H1 (cell line): Measurements from ENCODE around the gene ZNF70. TPM values are rescaled to one million over a fixed set of nuclear protein-coding genes. Genes with fewer than 3 reads are reported as not detected.

ENCODE experiments used
- CTCF ChIA-PET: fragments of 300-600 bp; sonication (Branson Sonifier 250); formaldehyde crosslinking; loops from one replicate; lab custom pipeline; 2021; ENCODE audit not compliant: partially characterized antibody; lab: Charles Lee
- POLR2A ChIA-PET: fragments of 300-600 bp; sonication (Branson Sonifier 250); formaldehyde crosslinking; loops from one replicate; lab custom pipeline; 2021; ENCODE audit warnings: inconsistent platforms; ENCODE audit not compliant: partially characterized antibody; lab: Charles Lee
- DNase-seq, 2 experiments: peaks; one replicate each; pipeline versions ENCODE4 v3.0.0 to v3.0.0-alpha.2; 2010 to 2022; ENCODE audit warnings: low spot score in 2 of 2, low read depth in 1 of 2, mixed read lengths in 1 of 2
- FAIRE-seq: peaks from 2 replicates; lab custom pipeline; 2011; peaks lifted over from hg19 to GRCh38; lab: Jason Lieb, UNC
- H2AFZ ChIP-seq: 2 replicates; pipeline ENCODE4 v1.8.1; 2012; ENCODE audit warnings: low read length, inconsistent platforms
- H2AK5ac ChIP-seq: 2 replicates; pipeline ENCODE4 v1.6.1; 2013; ENCODE audit warnings: low read depth, low read length
- H2BK120ac ChIP-seq: replicated peaks from 2 replicates; pipeline ENCODE3; 2013; ENCODE audit warnings: low read depth, low read length, inconsistent platforms
- H2BK12ac ChIP-seq: 2 replicates; pipeline ENCODE4 v1.6.1; 2013; ENCODE audit warnings: low read depth, low read length
- H2BK15ac ChIP-seq: 2 replicates; pipeline ENCODE4 v1.6.1; 2013; ENCODE audit warnings: low read length
- H2BK20ac ChIP-seq: 2 replicates; pipeline ENCODE4 v1.6.1; 2013; ENCODE audit warnings: low read length
- H2BK5ac ChIP-seq: 2 replicates; pipeline ENCODE4 v1.6.1; 2013; ENCODE audit warnings: low read depth, low read length
- H3K14ac ChIP-seq: 2 replicates; pipeline ENCODE4 v1.6.1; 2013; ENCODE audit warnings: inconsistent platforms; ENCODE audit not compliant: insufficient read length
- H3K18ac ChIP-seq: 2 replicates; pipeline ENCODE4 v1.6.1; 2013; ENCODE audit warnings: low read length; ENCODE audit errors: extremely low read depth
- H3K23ac ChIP-seq: 2 replicates; pipeline ENCODE4 v1.6.1; 2013; ENCODE audit warnings: inconsistent platforms; ENCODE audit not compliant: insufficient read length
- H3K23me2 ChIP-seq: 2 replicates; pipeline ENCODE4 v1.6.1; 2013; ENCODE audit warnings: low read depth, low read length
- H3K27ac ChIP-seq: 2 replicates; pipeline ENCODE4 v1.6.1; 2011; ENCODE audit warnings: low read depth, low read length, inconsistent platforms
- H3K27me3 ChIP-seq, 4 experiments: replicated peaks in 1 of 4; 1 replicate in 1 of 4; 2 replicates in 3 of 4; pipeline versions ENCODE4 v1.6.1 to v1.8.1; 2011 to 2013; ENCODE audit warnings: low read length in 3 of 4, mild to moderate bottlenecking in 3 of 4, inconsistent platforms in 2 of 4, mixed read lengths in 2 of 4, moderate library complexity in 1 of 4; ENCODE audit not compliant: control insufficient read depth in 3 of 4, insufficient read depth in 3 of 4; ENCODE audit errors: extremely low read depth in 1 of 4
- H3K36me3 ChIP-seq, 4 experiments: 2 replicates each; pipeline versions ENCODE4 v1.6.1 to v1.8.1; 2011 to 2013; ENCODE audit warnings: mild to moderate bottlenecking in 4 of 4, low read length in 3 of 4, moderate library complexity in 2 of 4, control low read depth in 1 of 4, inconsistent platforms in 1 of 4; ENCODE audit not compliant: insufficient read depth in 4 of 4, control insufficient read depth in 2 of 4
- H3K4ac ChIP-seq: replicated peaks from 2 replicates; pipeline ENCODE3; 2013; ENCODE audit warnings: low read length, low read depth, mixed read lengths, inconsistent platforms; ENCODE audit not compliant: insufficient read length
- H3K4me1 ChIP-seq, 4 experiments: replicated peaks in 1 of 4; 1 replicate in 1 of 4; 2 replicates in 3 of 4; pipeline versions ENCODE4 v1.6.1 to v1.8.1; 2011 to 2013; ENCODE audit warnings: low read length in 3 of 4, inconsistent platforms in 2 of 4, mixed read lengths in 1 of 4; ENCODE audit not compliant: insufficient read depth in 4 of 4, control insufficient read depth in 3 of 4
- H3K4me2 ChIP-seq, 2 experiments: 2 replicates each; pipeline versions ENCODE4 v1.6.1 to v1.8.1; 2011 to 2013; ENCODE audit warnings: low read depth in 2 of 2, low read length in 2 of 2, control low read depth in 1 of 2, inconsistent platforms in 1 of 2, mild to moderate bottlenecking in 1 of 2; ENCODE audit not compliant: insufficient read depth in 1 of 2
- H3K4me3 ChIP-seq, 4 experiments: fragments of 200-600, 300-600 bp in 1 of 4; sonication (generic), shearing (Covaris generic), sonication (Bioruptor Twin) in 1 of 4; 2 replicates each; pipeline versions ENCODE4 v1.5.1 to v1.8.1; 2011 to 2016; ENCODE audit warnings: low read length in 4 of 4, low read depth in 3 of 4, control low read depth in 2 of 4, inconsistent platforms in 2 of 4, mild to moderate bottlenecking in 2 of 4, mixed read lengths in 1 of 4, moderate library complexity in 1 of 4; ENCODE audit not compliant: insufficient read depth in 2 of 4; ENCODE audit errors: extremely low read depth in 1 of 4
- H3K56ac ChIP-seq: replicated peaks from 2 replicates; pipeline ENCODE3; 2013; ENCODE audit warnings: low read depth, mild to moderate bottlenecking, mixed read lengths, low read length, inconsistent platforms; ENCODE audit not compliant: insufficient read length
- H3K79me1 ChIP-seq: 2 replicates; pipeline ENCODE4 v1.6.1; 2013; ENCODE audit warnings: low read depth, low read length, control low read depth
- H3K79me2 ChIP-seq, 2 experiments: 2 replicates each; pipeline versions ENCODE4 v1.6.1 to v1.8.1; 2012 to 2013; ENCODE audit warnings: low read length in 2 of 2, mild to moderate bottlenecking in 2 of 2, inconsistent platforms in 1 of 2; ENCODE audit not compliant: insufficient read depth in 2 of 2, control insufficient read depth in 1 of 2
- H3K9ac ChIP-seq, 4 experiments: replicated peaks in 1 of 4; 1 replicate in 1 of 4; 2 replicates in 3 of 4; pipeline versions ENCODE4 v1.6.1 to v1.8.1; 2011 to 2013; ENCODE audit warnings: low read depth in 3 of 4, low read length in 3 of 4, control low read depth in 2 of 4, mild to moderate bottlenecking in 2 of 4, moderate library complexity in 2 of 4, inconsistent platforms in 1 of 4; ENCODE audit errors: extremely low read depth in 1 of 4
- H3K9me3 ChIP-seq, 2 experiments: 2 replicates each; pipeline versions ENCODE4 v1.6.1 to v1.8.1; 2012 to 2013; ENCODE audit warnings: mild to moderate bottlenecking in 2 of 2, moderate library complexity in 2 of 2, control low read depth in 1 of 2, inconsistent platforms in 1 of 2, low read depth in 1 of 2, low read length in 1 of 2, mixed read lengths in 1 of 2; ENCODE audit not compliant: insufficient read depth in 2 of 2
- H4K20me1 ChIP-seq, 2 experiments: replicated peaks in 1 of 2; 2 replicates each; pipeline versions ENCODE3 to v1.8.1; 2011 to 2013; ENCODE audit warnings: inconsistent platforms in 2 of 2, low read length in 2 of 2, mild to moderate bottlenecking in 1 of 2; ENCODE audit not compliant: insufficient read depth in 2 of 2, control insufficient read depth in 1 of 2
- H4K5ac ChIP-seq: 2 replicates; pipeline ENCODE4 v1.6.1; 2013; ENCODE audit warnings: low read length, low read depth, mixed read lengths, inconsistent platforms; ENCODE audit not compliant: insufficient read length
- H4K8ac ChIP-seq: 2 replicates; pipeline ENCODE4 v1.8.0; 2013; ENCODE audit warnings: mild to moderate bottlenecking, moderate library complexity, low read length, inconsistent platforms; ENCODE audit not compliant: insufficient read depth; ENCODE audit errors: extremely low read depth
- H4K91ac ChIP-seq: replicated peaks from 2 replicates; pipeline ENCODE3; 2013; ENCODE audit warnings: low read length, mixed read lengths, inconsistent platforms; ENCODE audit not compliant: insufficient read length
- BACH1 ChIP-seq: IDR thresholded peaks from 2 replicates; pipeline ENCODE4 v1.6.1; 2012; ENCODE audit warnings: low read length, improper control_type of control experiment
- CBX5 ChIP-seq: fragments of 300-800, 300-1000 bp; sonication (generic); IDR thresholded peaks from 2 replicates; pipeline ENCODE4 v1.7.1; 2016; ENCODE audit warnings: antibody characterized with exemption, low read length, low read depth
- EP300 ChIP-seq, 2 experiments: IDR thresholded peaks; 1 replicate in 1 of 2; 2 replicates in 1 of 2; pipeline ENCODE4 v1.6.1; 2011 to 2012; ENCODE audit warnings: low read depth in 2 of 2, low read length in 2 of 2, mild to moderate bottlenecking in 2 of 2, borderline replicate concordance in 1 of 2, inconsistent platforms in 1 of 2, moderate library complexity in 1 of 2
- FOSL1 ChIP-seq: IDR thresholded peaks from 2 replicates; pipeline ENCODE4 v1.6.1; 2011; ENCODE audit warnings: mild to moderate bottlenecking, low read depth, low read length, moderate library complexity; ENCODE audit not compliant: insufficient read depth
- HDAC6 ChIP-seq: IDR thresholded peaks from one replicate; pipeline ENCODE4 v1.7.1; 2012; ENCODE audit warnings: low read depth, mild to moderate bottlenecking, inconsistent platforms, low read length, moderate library complexity
- JUN ChIP-seq: IDR thresholded peaks from 2 replicates; pipeline ENCODE4 v1.6.1; 2011; ENCODE audit warnings: low read depth, mild to moderate bottlenecking, improper control_type of control experiment, low read length
- RBBP5 ChIP-seq: IDR thresholded peaks from 2 replicates; pipeline ENCODE4 v1.7.1; 2012; ENCODE audit warnings: low read depth, mild to moderate bottlenecking, inconsistent platforms, low read length, moderate library complexity, borderline replicate concordance
- SP2 ChIP-seq: IDR thresholded peaks from 2 replicates; pipeline ENCODE4 v1.6.1; 2012; ENCODE audit warnings: mild to moderate bottlenecking, low read length, inconsistent platforms
- TEAD4 ChIP-seq: IDR thresholded peaks from 2 replicates; pipeline ENCODE4 v1.6.1; 2012; ENCODE audit warnings: low read depth, low read length, inconsistent platforms, mixed read lengths
- WGBS, 2 experiments: shearing (Covaris generic) in 1 of 2; methylation state at CpG; one replicate each; pipeline versions ENCODE4 v1.1.6 to v1.1.7; 2013 to 2015; ENCODE audit warnings: low lambda C conversion rate in 2 of 2, mixed read lengths in 2 of 2, inconsistent platforms in 1 of 2, low coverage in 1 of 2, missing lambda C conversion rate in 1 of 2; ENCODE audit not compliant: insufficient replicate concordance in 2 of 2, insufficient coverage in 1 of 2, insufficient read length in 1 of 2; ENCODE audit errors: extremely low coverage in 1 of 2, missing lambda C conversion rate in 1 of 2; 5-methylcytosine and 5-hydroxymethylcytosine counted together
- polyA plus RNA-seq, 7 experiments: library from polyadenylated mRNA; depleted of rRNA in 3 of 7; stranded (reverse) in 5 of 7; unstranded in 2 of 7; fragments of >200 nt in 5 of 7; fragments of 200-250 nt in 2 of 7; gene quantifications; 1 replicate in 5 of 7; 2 replicates in 1 of 7; 4 replicates in 1 of 7; pipeline versions ENCODE4 v1.2.1 to v1.2.3, GENCODE V29; 2011 to 2013; ENCODE audit warnings: missing spikeins in 2 of 7, mixed read lengths in 2 of 7
- total RNA-seq: library from RNA; stranded (reverse); fragmentation: NEBNext Ultra II Directional; extraction: Animal tissue kit (Norgen Biotek cat#: 25700); gene quantifications from 2 replicates; pipeline ENCODE4 v1.2.1, GENCODE V29; 2021
- TF ChIP-seq, protein P1 (sequence below): IDR thresholded peaks from 2 replicates; pipeline ENCODE4 v1.6.1; 2011; ENCODE audit warnings: low read depth, mild to moderate bottlenecking, low read length; ENCODE audit not compliant: insufficient read depth

Gene ZNF70
- total and polyA plus RNA-seq, 2 of the 8 experiments (the other 6 are each of a cell fraction or from before 2014, with no cell fraction given) = 1.1 to 2.6 TPM

DNA sequence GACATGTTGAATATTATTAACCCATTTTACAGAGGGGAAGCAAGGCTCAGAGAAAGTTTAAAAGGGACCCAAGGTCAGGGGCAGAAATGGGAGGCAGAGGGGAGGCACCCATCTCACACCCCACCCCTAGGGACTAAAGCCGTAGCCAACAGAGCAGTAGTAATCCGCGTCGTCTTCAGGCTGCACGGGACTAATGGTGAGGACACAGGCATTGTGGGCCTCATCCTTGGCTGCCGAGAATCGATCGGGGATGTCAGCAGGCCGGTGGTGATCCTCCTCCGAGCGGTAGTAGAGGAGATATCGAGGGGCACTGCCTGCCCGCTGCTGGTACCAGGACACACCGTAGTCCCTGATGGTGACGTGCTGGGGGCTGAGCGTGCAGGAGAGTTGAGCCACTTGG lies 1.8 kb upstream of the ZNF70 start:
- Histone ChIP-seq H2BK15ac (no peak overlapping the region), H3K18ac (no peak overlapping the region), H3K56ac (no peak overlapping the region), H3K9me3 (no peaks in the 10 kb centered on the region), H3K23me2 (peaks cover 13% of the 10 kb centered on the region; the same call in 1 of the 2 replicates), H3K36me3 (no peaks in the 10 kb centered on the region), H2BK20ac (no peak overlapping the region), H2BK5ac (no peak overlapping the region), H3K27me3 (no peaks in the 10 kb centered on the region), H3K14ac (no peak overlapping the region), H3K27ac (no peak overlapping the region), H3K4me1 (peaks cover 0 to 6% (median 2%) of the 10 kb centered on the region in 4 experiments; a peak in 4 of 7 replicates), H3K79me2 (no peaks in the 10 kb centered on the region), H4K8ac (no peak overlapping the region), H3K23ac (no peak overlapping the region), H3K4me2 (no peak overlapping the region), H3K4ac (no peak overlapping the region), H3K4me3 (no peak overlapping the region), H4K20me1 (no peaks in the 10 kb centered on the region), H4K91ac (peak overlapping the region; percentile 46), H2AK5ac (no peak overlapping the region), H2AFZ (no peak overlapping the region), H2BK120ac (no peak overlapping the region), H2BK12ac (no peak overlapping the region), H3K79me1 (no peaks in the 10 kb centered on the region), H3K9ac (no peak overlapping the region), H4K5ac (no peak overlapping the region)
- 96% methylated on average over 15 of the region's 16 CpGs; no CpG with 5 or more reads in 1 of the 2 experiments for WGBS, 2 experiments
- POLR2A ChIA-PET = interaction anchor here (1.2 to 5.3 kb wide), 4 partner anchors 10 to 105 kb away, joined by 3 to 22 read pairs (median 6); partner anchors contain the start of genes C22orf15, CHCHD10 and SLC2A11
- DNase-seq (no peak), FAIRE-seq (no peak)
- CTCF ChIA-PET = interaction anchor here (1.3 to 2.2 kb wide), 2 partner anchors 15 to 16 kb away, joined by 5 to 6 read pairs; partner anchors contain the start of gene CHCHD10
- TF ChIP-seq BACH1 (no peak), TEAD4 (no peak), FOSL1 (no peak), RBBP5 (no peak), EP300 (IDR thresholded peaks at IDR 0.05; ENCODE audit: borderline replicate concordance in 1 of 2, low read depth in 2 of 2, low read length in 2 of 2) (no peak), HDAC6 (no peak), SP2 (no peak), CBX5 (no peak), JUN (no peak)
- TF ChIP-seq, protein P1, sequence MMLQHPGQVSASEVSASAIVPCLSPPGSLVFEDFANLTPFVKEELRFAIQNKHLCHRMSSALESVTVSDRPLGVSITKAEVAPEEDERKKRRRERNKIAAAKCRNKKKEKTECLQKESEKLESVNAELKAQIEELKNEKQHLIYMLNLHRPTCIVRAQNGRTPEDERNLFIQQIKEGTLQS = no peak
